Lung (tissue), 12 donors: ENCODE data around the gene GLO1. TPM values are rescaled to one million over a fixed set of nuclear protein-coding genes. Genes with fewer than 3 reads are reported as not detected.

ENCODE experiments used
- ATAC-seq: fragments of 200-7000 bp; cut with Tn5 transposase; one replicate; pipeline ENCODE4 v1.9.1; 2020; ENCODE audit warnings: moderate number of reproducible peaks; ENCODE audit not compliant: insufficient read depth, low FRiP score
- DNase-seq, 3 donors: peaks; one replicate each; pipeline ENCODE4 v3.0.0-alpha.2; 2013 to 2017
- H3K27ac ChIP-seq, 2 donors: one replicate each; pipeline ENCODE4 v1.5.1; 2013; ENCODE audit warnings: mild to moderate bottlenecking in 2 of 2, moderate library complexity in 2 of 2, control low read depth in 1 of 2, inconsistent platforms in 1 of 2, low read depth in 1 of 2, low read length in 1 of 2
- H3K27me3 ChIP-seq, 3 donors: one replicate each; pipeline ENCODE4 v1.5.1; 2013; ENCODE audit warnings: low read length in 2 of 3; ENCODE audit not compliant: control insufficient read depth in 3 of 3, insufficient read depth in 3 of 3
- H3K36me3 ChIP-seq, 4 donors: one replicate each; pipeline ENCODE4 v1.5.1; 2013; ENCODE audit warnings: low read length in 4 of 4, mild to moderate bottlenecking in 1 of 4, moderate library complexity in 1 of 4; ENCODE audit not compliant: control insufficient read depth in 4 of 4, insufficient read depth in 4 of 4
- H3K4me1 ChIP-seq, 5 donors: one replicate each; pipeline ENCODE4 v1.5.1; 2013; ENCODE audit warnings: low read length in 5 of 5, mild to moderate bottlenecking in 2 of 5, moderate library complexity in 1 of 5; ENCODE audit not compliant: control insufficient read depth in 5 of 5, insufficient read depth in 5 of 5
- H3K4me3 ChIP-seq: one replicate; pipeline ENCODE4 v1.5.1; 2013; ENCODE audit warnings: mild to moderate bottlenecking, control low read depth, moderate library complexity
- H3K9ac ChIP-seq, 2 donors: one replicate each; pipeline ENCODE4 v1.5.1; 2013; ENCODE audit warnings: low read length in 2 of 2, control low read depth in 1 of 2; ENCODE audit not compliant: insufficient read depth in 1 of 2
- H3K9me3 ChIP-seq, 4 donors: one replicate each; pipeline ENCODE4 v1.5.1; 2013; ENCODE audit warnings: low read length in 3 of 4, mild to moderate bottlenecking in 1 of 4, moderate library complexity in 1 of 4; ENCODE audit not compliant: control insufficient read depth in 4 of 4, insufficient read depth in 3 of 4
- WGBS, 2 donors: extraction: QIAGEN DNeasy Blood & Tissue Kit; methylation state at CpG; one replicate each; pipeline ENCODE4 v1.1.7; 2013; 5-methylcytosine and 5-hydroxymethylcytosine counted together
- polyA plus RNA-seq, 2 donors: library from polyadenylated mRNA; stranded (reverse); fragments of 200-250 nt; gene quantifications; one replicate each; pipeline ENCODE4 v1.2.1, GENCODE V29; 2013
- total RNA-seq, 2 donors: library from RNA; depleted of rRNA in 1 of 2; stranded (reverse); fragments of >200 nt in 1 of 2; gene quantifications; one replicate each; pipeline ENCODE4 v1.2.1, GENCODE V29; 2014 to 2021
- TF ChIP-seq, protein P1 (sequence below): IDR thresholded peaks from 2 replicates; pipeline ENCODE4 v1.5.1; 2012; ENCODE audit warnings: mild to moderate bottlenecking; ENCODE audit errors: control extremely low read depth, extremely low read depth
- donor health status: control.
- donor health status: control.
- donor health status: Bipolar disorder and iron deficiency.
- donor health status: healthy.
- donor health status: DM: yes; HTN: yes; CAD: no.

GLO1 gene
- total and polyA plus RNA-seq, 4 donors = 54.9 to 131 (median 89.3) TPM

DNA sequence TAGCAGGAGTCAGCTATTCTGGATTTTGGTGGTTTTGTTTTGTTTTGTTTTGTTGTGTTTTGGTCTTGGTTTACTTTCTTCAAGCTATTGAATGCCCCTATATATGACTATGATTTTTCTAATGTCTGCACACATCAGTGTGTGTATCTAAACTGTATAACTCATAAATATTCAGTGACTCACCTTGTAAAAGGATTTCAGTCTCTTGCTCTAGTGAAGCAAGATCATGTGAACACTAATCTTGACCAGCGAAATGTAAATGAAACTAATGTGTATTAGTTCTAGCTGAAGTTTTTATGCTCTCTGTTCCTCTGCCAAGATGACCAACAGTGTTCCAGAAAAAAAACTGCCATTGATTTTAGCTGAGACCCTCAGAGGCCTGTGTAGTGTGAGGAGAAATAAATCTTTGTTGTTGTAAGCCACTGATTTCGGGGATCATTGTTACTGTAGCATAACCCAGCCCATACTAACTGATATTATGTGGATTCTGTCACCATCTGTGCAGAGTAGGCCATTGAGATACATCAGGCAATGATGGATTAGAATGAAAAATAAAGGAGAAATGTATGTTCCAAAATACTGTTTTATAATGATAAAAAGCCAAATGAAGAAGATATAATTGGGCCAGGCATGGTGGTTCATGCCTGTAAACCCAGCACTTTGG, 51.7 kb downstream of the GLO1 start:
- DNase-seq (no peak), ATAC-seq (no peak)
- H3K27me3 ChIP-seq = no peaks in the 10 kb centered on the region
- H3K9me3 ChIP-seq = no peaks in the 10 kb centered on the region
- peaks cover 0 to 5% (median 1%) of the 10 kb centered on the region in 4 donors for H3K36me3 ChIP-seq
- H3K27ac ChIP-seq = no peak overlapping the region
- H3K4me1 ChIP-seq = peaks cover 0 to 6% (median 0%) of the 10 kb centered on the region in 5 donors
- H3K4me3 ChIP-seq = no peak overlapping the region
- WGBS, 2 donors = 95 to 97% methylated on average over 2 of the region's 2 CpGs
- no peak overlapping the region for H3K9ac ChIP-seq
- TF ChIP-seq, protein P1, sequence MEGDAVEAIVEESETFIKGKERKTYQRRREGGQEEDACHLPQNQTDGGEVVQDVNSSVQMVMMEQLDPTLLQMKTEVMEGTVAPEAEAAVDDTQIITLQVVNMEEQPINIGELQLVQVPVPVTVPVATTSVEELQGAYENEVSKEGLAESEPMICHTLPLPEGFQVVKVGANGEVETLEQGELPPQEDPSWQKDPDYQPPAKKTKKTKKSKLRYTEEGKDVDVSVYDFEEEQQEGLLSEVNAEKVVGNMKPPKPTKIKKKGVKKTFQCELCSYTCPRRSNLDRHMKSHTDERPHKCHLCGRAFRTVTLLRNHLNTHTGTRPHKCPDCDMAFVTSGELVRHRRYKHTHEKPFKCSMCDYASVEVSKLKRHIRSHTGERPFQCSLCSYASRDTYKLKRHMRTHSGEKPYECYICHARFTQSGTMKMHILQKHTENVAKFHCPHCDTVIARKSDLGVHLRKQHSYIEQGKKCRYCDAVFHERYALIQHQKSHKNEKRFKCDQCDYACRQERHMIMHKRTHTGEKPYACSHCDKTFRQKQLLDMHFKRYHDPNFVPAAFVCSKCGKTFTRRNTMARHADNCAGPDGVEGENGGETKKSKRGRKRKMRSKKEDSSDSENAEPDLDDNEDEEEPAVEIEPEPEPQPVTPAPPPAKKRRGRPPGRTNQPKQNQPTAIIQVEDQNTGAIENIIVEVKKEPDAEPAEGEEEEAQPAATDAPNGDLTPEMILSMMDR = no peak

DNA sequence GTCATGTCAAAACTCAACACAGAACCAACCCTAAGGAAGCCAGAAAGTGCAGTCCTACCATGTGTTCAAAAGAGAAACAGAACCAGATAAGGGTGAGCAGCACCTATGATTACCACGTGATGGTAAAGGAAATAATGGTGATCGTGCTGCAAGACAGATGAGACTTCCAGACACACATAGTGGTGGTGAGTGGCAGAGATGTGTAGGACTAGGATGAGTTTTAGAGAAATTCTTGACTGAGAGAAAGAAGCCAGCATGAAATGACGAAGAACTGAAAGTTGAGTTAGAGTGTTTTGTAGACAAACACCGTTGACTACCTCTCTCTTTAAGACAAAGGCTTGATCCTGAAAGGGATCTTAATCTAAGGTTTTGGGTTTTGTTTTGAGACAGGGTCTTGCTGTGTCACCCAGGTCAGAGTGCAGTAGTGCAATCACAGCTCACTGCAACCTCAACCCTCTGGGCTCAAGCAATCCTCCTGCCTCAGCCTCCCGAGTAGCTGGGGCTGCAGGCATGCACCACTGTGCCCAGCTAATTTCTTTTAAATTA, 52.7 kb downstream of the GLO1 start:
- TF ChIP-seq, protein P1 = no peak
- ATAC-seq = no peak

DNA sequence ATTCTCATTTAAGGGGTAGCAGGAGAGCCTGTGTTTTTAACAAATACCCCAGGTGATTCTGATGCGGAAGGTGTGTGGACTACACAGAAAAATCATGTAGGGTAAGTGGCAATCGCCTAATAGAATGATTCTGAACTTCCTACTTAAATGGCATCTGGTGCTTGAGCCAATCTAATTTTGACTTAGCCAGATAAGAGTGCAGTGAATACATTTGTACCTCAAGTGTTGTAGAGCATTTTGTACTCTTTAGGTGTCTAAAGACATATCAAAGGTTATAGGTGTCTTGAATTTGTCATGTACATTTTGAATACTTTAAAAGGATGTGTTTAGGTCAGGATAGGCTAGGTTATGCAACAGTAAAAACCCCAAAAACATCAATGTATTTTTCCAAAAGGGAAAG, 53.2 kb downstream of the GLO1 start:
- H3K9ac ChIP-seq = no peak overlapping the region
- no peak overlapping the region for H3K4me3 ChIP-seq
- WGBS, 2 donors = 91 to 96% methylated on average over 2 of the region's 2 CpGs
- no peaks in the 10 kb centered on the region for H3K9me3 ChIP-seq
- H3K27ac ChIP-seq = no peak overlapping the region
- ATAC-seq (no peak), DNase-seq (no peak)
- H3K27me3 ChIP-seq = no peaks in the 10 kb centered on the region
- TF ChIP-seq, protein P1 = no peak
- peaks cover 0 to 8% (median 2%) of the 10 kb centered on the region in 5 donors for H3K4me1 ChIP-seq
- H3K36me3 ChIP-seq = peaks cover 0 to 5% (median 0%) of the 10 kb centered on the region in 4 donors

More for the DNA sequence above, 52.7 kb downstream of the GLO1 start:
- Histone ChIP-seq H3K36me3 (peaks cover 0 to 5% (median 0%) of the 10 kb centered on the region in 4 donors), H3K9me3 (no peaks in the 10 kb centered on the region), H3K4me3 (no peak overlapping the region), H3K9ac (no peak overlapping the region), H3K27me3 (no peaks in the 10 kb centered on the region), H3K27ac (no peak overlapping the region), H3K4me1 (peaks cover 0 to 6% (median 0%) of the 10 kb centered on the region in 5 donors)
- 92 to 94% methylated on average over 5 of the region's 5 CpGs for WGBS, 2 donors
- DNase-seq = no peak
